CD4-positive, alpha-beta T cell treated with Interleukin-15 for 4 hours (primary cell): ENCODE results near the gene AKT2.

Experiments used
- DNase-seq: peaks from one replicate; pipeline ENCODE4 v3.0.0-alpha.2; 2020; ENCODE audit warnings: low spot score

Gene AKT2

GRCh38 chr19:40252395-40252794, 32.8 kb downstream of the AKT2 start:
- DNase-seq, result no peak

DNA sequence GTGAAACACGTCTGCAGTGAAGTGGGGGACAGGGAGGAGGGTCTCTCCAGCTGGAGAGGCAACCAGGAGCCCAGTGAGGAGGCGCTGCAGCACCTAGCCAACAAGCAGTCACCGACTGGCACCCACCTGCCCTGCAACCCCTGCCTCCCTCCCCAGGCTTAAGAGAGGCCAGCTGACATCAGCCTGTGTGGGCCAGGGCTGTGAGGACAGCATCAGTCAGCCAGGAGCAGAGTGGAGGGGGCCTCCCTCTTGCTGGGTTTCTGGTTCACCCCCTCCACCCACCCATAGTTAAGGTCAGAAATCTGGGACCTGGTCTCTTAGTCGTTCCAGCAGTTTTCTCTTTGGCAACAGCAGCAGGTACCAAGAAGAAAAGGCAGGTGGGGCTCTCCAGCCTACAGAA, 33.2 kb downstream of the AKT2 start:
- no peak for DNase-seq

- no peak for DNase-seq
Observed at GRCh38 chr19:40251244-40251643, 33.9 kb downstream of the AKT2 start.

GRCh38 chr19:40249781-40250180, 35.4 kb downstream of the AKT2 start:
- no peak for DNase-seq

GRCh38 chr19:40249201-40249600, 35.9 kb downstream of the AKT2 start:
- no peak for DNase-seq

GRCh38 chr19:40247735-40248262, 37.3 kb downstream of the AKT2 start:
- DNase-seq, result no peak

GRCh38 chr19:40247178-40247577, 38.0 kb downstream of the AKT2 start:
- no peak for DNase-seq

DNA sequence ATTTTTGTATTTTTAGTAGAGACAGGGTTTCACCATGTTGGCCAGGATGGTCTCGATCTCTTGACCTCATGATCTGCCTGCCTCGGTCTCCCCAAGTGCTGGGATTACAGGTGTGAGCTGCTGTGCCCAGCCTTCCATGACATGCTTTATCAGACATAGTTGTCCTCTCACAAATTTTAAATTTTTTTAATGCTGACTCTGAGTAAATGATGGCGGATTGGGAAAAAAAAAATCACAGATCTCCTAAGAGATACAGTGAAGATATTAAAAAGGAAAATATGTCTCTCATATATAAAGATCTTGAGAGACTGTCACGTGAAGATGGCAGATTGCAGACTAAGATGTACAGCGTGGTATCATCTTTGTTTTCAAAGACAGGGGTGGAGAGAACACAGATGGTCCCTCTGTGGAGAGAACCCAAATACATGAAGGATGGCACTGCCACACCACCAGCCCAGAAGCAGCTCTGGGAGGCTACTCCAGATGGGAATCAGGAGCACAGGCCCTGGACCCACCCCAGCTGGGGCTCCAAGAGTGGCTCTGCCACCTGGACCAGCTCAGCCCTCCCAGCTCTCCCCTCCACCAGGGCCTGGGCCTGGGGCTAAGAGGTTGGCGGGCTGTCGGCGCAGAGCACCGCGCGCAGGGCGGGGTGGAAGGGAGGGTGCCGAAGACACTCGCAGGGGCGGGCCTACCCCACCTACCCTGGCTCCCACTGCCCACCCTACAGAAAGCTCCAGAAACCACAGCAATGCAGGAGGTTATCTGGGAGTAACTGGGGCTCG, 38.7 kb downstream of the AKT2 start:
- no peak for DNase-seq

DNA sequence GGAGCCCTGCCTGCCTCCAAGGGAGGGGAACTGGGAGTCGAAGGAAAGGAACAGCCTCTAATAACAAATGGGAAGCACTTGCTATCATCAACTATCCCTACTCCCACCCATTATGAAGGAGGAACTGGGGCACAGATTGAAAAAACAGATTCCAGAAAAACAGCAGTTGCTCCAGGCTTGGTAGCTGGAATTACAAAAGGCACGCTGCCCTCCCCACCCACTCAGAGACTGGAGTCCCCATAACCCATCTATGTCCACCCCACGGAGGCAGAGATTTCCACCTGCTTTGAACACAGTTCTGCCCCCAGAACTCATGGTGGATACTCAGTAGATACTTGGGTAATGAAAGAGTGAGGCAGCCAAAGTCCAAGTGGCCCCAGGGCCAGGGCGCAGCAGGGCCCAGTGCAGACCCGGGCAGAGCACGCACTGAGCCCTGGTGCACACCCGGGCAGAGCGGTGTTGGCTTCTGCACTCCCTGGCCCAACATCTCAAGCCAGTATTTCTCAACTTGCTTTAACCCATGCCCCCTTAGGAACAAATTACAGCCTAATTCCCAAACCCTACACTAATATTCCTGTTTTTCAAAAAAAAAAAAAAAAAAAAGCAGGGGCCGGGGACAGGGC, 39.5 kb downstream of the AKT2 start:
- no peak for DNase-seq

GRCh38 chr19:40244579-40245317, 40.4 kb downstream of the AKT2 start:
- DNase-seq, result no peak

DNA sequence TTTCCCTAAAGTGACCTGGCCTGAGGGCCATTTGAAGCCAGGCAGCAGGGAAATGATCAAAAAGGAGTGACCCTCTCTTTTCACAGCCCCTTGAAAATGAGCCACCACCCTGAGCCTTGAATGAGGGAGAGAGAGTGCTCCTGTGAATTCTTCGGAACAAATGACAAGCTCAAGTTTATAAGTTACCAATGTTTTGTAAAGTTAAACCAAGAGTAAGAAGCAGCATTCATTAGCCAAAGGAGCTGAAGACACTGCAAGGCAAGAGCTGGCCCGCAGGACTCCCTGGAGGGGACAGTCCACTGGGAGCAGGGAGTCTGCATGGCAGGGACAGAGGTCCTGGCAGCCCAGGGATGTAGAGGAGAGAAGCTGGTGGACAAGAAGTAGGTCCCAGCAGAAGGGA, 42.0 kb downstream of the AKT2 start:
- DNase-seq, result no peak

DNA sequence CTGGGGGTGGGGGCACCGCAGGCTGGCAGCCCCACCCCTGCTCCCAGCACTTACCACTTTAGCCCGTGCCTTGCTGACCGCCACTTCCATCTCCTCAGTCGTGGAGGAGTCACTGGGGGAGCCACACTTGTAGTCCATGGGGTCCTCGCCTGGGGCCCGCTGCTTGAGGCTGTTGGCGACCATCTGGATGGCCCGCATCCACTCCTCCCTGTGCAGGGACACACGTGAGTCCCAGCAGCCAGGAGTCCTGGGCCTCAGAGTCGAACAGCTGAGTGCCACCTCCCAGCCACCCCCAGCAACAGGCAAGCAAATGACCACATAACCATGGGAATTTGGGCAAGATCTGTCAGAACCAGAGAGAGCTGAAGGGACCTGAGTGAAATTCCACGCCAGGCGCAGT, 42.7 kb downstream of the AKT2 start:
- DNase-seq, result no peak

- DNase-seq, result no peak
Observed at GRCh38 chr19:40241809-40242384, 43.2 kb downstream of the AKT2 start.

DNA sequence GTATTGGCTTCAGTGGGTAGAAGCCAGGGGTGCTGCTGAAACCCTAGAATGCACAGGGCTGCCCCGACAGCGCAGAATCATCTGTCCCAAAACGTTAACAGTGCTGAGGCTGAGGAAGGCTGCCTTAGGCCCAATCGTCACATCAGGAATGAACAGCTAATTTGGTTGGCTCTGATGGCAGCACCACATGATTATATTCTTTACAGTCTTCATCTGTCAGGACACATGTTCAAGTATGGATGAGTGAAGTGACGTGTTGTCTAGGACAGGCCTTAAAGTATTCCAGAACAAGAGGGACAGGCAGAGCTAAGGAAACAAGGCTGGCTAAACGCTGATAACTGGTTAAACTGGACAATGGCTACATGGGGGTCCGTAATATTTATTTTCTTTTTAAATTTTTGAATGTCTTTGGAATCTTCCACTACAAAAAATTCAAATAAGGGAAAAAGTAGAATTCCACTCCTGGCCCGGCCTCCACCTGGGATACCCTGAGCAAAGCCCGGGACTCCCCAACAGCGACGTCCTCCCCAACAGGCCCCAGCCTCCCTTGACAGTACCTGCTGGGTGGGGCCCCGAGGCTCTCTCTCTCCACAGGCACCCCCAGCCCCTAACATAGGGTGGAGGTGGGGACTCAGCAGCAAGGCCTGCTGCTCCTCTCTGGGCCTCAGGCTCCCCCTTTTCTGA, 43.9 kb downstream of the AKT2 start:
- DNase-seq, result no peak

GRCh38 chr19:40240332-40240731, 44.8 kb downstream of the AKT2 start:
- no peak for DNase-seq

- no peak for DNase-seq
Observed at GRCh38 chr19:40239415-40240226, 45.5 kb downstream of the AKT2 start.

GRCh38 chr19:40238775-40239174, 46.4 kb downstream of the AKT2 start:
- DNase-seq, result no peak

- DNase-seq, result no peak
Observed at GRCh38 chr19:40237791-40238190, 47.4 kb downstream of the AKT2 start.

- DNase-seq, result no peak
Observed at GRCh38 chr19:40236366-40236765, 48.8 kb downstream of the AKT2 start.

GRCh38 chr19:40236026-40236355, 49.2 kb downstream of the AKT2 start:
- no peak for DNase-seq
